Transverse colon (tissue), 4 donors: ENCODE data around the gene DNMBP. TPM values are rescaled to one million over a fixed set of nuclear protein-coding genes. Genes with fewer than 3 reads are reported as not detected.
"Not testable (repeated sequence)": the region's sequence is repeated elsewhere in the genome, so short reads cannot be mapped to it uniquely, and the experiment has no call there.

Experiments
- DNase-seq: peaks from one replicate; pipeline ENCODE4 v3.0.0-alpha.2; 2019
- H3K27ac ChIP-seq, 4 donors: fragments of 200-600 bp; sonication (generic); 2 replicates each; pipeline ENCODE4 v1.5.1; 2016 to 2018; ENCODE audit warnings: inconsistent platforms in 4 of 4
- H3K27me3 ChIP-seq: fragments of 200-600 bp; sonication (generic); 2 replicates; pipeline ENCODE4 v1.5.1; 2017; ENCODE audit warnings: inconsistent platforms
- H3K36me3 ChIP-seq, 4 donors: fragments of 200-600 bp; sonication (generic); 2 replicates each; pipeline ENCODE4 v1.5.1; 2017 to 2019; ENCODE audit warnings: inconsistent platforms in 4 of 4
- H3K4me1 ChIP-seq, 4 donors: fragments of 200-600 bp; sonication (generic); 2 replicates each; pipeline ENCODE4 v1.5.1; 2017 to 2020; ENCODE audit warnings: inconsistent platforms in 4 of 4
- H3K4me3 ChIP-seq, 4 donors: fragments of 200-600 bp; sonication (generic); 1 replicate in 1 of 4; 2 replicates in 3 of 4; pipeline versions ENCODE4 v1.5.1 to v1.6.1; 2017 to 2019; ENCODE audit warnings: inconsistent platforms in 4 of 4
- H3K9me3 ChIP-seq, 2 donors: fragments of 200-600 bp; sonication (generic); 2 replicates each; pipeline ENCODE4 v1.5.1; 2017 to 2019; ENCODE audit warnings: inconsistent platforms in 2 of 2
- CTCF ChIP-seq, 5 experiments: fragments of 200-600 bp in 3 of 5; fragments of 450-650 bp in 2 of 5; sonication (generic) in 3 of 5; IDR thresholded peaks; 1 replicate in 2 of 5; 2 replicates in 3 of 5; pipeline ENCODE4 v1.5.1; 2016 to 2017; ENCODE audit warnings: antibody characterized with exemption in 5 of 5, inconsistent platforms in 3 of 5, mild to moderate bottlenecking in 2 of 5, moderate library complexity in 1 of 5
- EP300 ChIP-seq: sonication (generic); formaldehyde crosslinking; IDR thresholded peaks from one replicate; pipeline ENCODE4 v1.6.1; 2017; ENCODE audit warnings: antibody characterized with exemption, low read depth
- POLR2A ChIP-seq: fragments of 450-650 bp; IDR thresholded peaks from one replicate; pipeline ENCODE4 v1.6.1; 2016; ENCODE audit warnings: antibody characterized with exemption, mild to moderate bottlenecking, moderate library complexity
- POLR2AphosphoS5 ChIP-seq, 3 donors: sonication (generic); formaldehyde crosslinking; IDR thresholded peaks; one replicate each; pipeline ENCODE4 v1.6.1; 2016; ENCODE audit warnings: antibody characterized with exemption in 3 of 3
- WGBS, 2 donors: methylation state at CpG; one replicate each; pipeline ENCODE4 v1.1.5; 2018; ENCODE audit warnings: low coverage in 1 of 2; 5-methylcytosine and 5-hydroxymethylcytosine counted together
- in situ Hi-C, 4 donors: fragments of 200-750 bp; cut with MboI; loops; one replicate each; pipeline versions ENCODE4 v1.15.0 to v1.15.1; 2017; ENCODE audit warnings: low sequenced_read_pairs in 3 of 4, low pct_ligation_motif_present in 1 of 4, low pct_unique_long_range_greater_than_20kb in 1 of 4
- intact Hi-C: fragments of 100-400 bp; cut with DNase I; formaldehyde crosslinking; loops from one replicate; pipeline ENCODE4 v1.15.1; 2023; ENCODE audit warnings: low total_unique reads
- total RNA-seq, 4 donors: library from RNA; depleted of rRNA; stranded (reverse); fragments of >200 nt; gene quantifications; one replicate each; pipeline ENCODE4 v1.1.0, GENCODE V29; 2016

Gene DNMBP
- total RNA-seq, 4 donors from 2014 or later, result 38.5 to 68.5 (median 48.0) TPM

DNA sequence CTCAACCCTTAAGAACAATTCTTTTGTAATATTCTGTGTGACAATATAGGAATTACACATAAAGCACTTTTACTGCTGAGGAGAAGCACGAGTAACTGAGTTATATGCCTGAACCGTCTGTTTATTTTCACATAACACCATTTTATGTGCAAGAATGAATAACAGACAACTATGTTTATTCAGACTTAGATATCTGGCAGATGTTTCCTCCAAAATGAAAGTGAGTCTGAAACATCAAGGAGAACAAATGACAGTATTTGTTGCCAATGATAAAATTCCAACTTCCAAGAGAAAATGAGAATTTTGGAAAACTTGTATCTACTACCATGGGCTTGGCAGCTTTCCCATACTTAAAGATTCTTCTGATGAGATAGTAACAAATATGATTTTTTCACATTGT, 51.4 kb downstream of the DNMBP start:
- 13 to 37% methylated on average over 2 of the region's 2 CpGs for WGBS, 2 donors
- H3K27ac ChIP-seq, result peak overlapping the region; percentile 15 to 56 (median 48)

DNA sequence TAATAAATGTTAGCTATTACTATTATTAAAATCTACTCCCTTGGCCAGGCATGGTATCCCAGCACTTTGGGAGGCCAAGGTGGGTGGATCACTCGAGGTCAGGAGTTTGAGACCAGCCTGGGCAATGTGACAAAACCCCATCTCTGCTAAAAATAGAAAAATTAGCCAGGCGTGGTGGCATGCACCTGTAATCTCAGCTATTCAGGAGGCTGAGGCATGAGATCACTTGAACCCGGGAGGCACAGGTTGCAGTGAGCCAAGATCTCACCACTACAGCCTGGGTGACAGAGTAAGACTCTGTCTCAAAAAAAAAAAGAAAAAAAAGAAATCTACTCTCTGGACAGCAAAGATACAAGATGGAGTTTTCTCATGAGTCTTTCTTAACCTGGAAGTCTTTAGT, 56.2 kb downstream of the DNMBP start:
- H3K36me3 ChIP-seq, result peaks cover 0 to 26% (median 4%) of the 10 kb centered on the region in 4 donors
- H3K4me3 ChIP-seq, H3K27ac ChIP-seq, intact Hi-C loops, H3K9me3 ChIP-seq, H3K27me3 ChIP-seq, in situ Hi-C loops, DNase-seq, H3K4me1 ChIP-seq: not testable (repeated sequence)
- whole genome bisulfite sequencing, 2 donors, result 80 to 83% methylated on average over 2 to 3 of the region's 3 CpGs

More for the DNA sequence above, 51.4 kb downstream of the DNMBP start:
- peaks cover 0 to 6% (median 3%) of the 10 kb centered on the region in 4 donors for H3K4me1 ChIP-seq
- no peaks in the 10 kb centered on the region for H3K27me3 ChIP-seq
- peak in 2 of 3 donors; percentile 12 to 16 for TF ChIP-seq POLR2AphosphoS5 (IDR thresholded peaks at IDR 0.05)
- no peak for TF ChIP-seq CTCF (IDR thresholded peaks at IDR 0.05)
- intact Hi-C loops, result no loop called here
- H3K36me3 ChIP-seq, result peaks cover 0 to 19% (median 4%) of the 10 kb centered on the region in 4 donors
- H3K9me3 ChIP-seq, result no peaks in the 10 kb centered on the region
- no peak overlapping the region for H3K4me3 ChIP-seq
- no peak for DNase-seq
- in situ Hi-C loops, result no loop called here

DNA sequence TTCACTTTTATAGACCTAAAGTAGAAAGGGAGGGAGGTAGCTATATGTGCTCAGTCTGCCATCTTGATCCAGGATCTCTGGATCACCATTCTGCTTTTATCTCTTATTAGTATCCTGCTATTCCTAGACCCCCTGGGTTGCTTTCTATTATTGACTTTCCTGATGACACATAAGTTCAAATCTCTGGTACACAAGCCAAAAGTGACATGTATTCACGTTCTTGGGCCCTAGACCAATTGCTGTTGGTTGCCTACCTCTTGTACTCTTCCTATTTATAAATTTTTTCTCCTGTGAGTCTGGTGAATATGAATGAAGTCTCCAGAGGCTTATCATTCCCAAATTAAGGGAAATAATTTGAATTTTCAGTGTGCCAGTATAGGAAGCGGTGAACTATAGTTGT, 56.9 kb downstream of the DNMBP start:
- 88 to 100% methylated on average over 2 of the region's 2 CpGs for WGBS, 2 donors
- no peak overlapping the region for H3K27ac ChIP-seq
- H3K36me3 ChIP-seq, result peaks cover 0 to 26% (median 4%) of the 10 kb centered on the region in 4 donors
- peaks cover 0 to 2% (median under 1%) of the 10 kb centered on the region in 4 donors for H3K4me1 ChIP-seq
- no peak for TF ChIP-seq POLR2A
- no peak for TF ChIP-seq CTCF (IDR thresholded peaks at IDR 0.05)
- TF ChIP-seq POLR2AphosphoS5 (IDR thresholded peaks at IDR 0.05), result no peak
- no peak for TF ChIP-seq EP300
- DNase-seq, result no peak
- in situ Hi-C loops, result no loop called here
- no peaks in the 10 kb centered on the region for H3K9me3 ChIP-seq
- no peak overlapping the region for H3K4me3 ChIP-seq
- intact Hi-C loops, result no loop called here
- H3K27me3 ChIP-seq, result no peaks in the 10 kb centered on the region

DNA sequence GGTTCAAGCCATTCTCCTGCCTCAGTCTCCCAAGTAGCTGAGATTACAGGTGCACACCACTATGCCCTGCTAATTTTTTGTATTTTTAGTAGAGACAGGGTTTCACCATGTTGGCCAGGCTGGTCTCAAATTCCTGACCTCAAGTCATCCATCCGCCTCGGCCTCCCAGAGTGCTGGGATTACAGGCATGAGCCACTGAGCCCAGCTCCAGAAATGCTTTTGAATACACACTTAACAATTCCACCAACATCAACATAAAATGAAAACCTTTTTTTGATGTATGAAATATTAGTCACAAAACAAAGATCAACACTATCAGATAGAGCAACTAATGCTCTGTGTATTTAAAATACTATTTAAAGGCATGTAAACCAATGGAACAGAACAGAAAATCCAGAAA, 63.7 kb downstream of the DNMBP start:
- H3K4me3 ChIP-seq, H3K36me3 ChIP-seq, intact Hi-C loops, in situ Hi-C loops, H3K27me3 ChIP-seq, DNase-seq, H3K9me3 ChIP-seq, H3K27ac ChIP-seq: not testable (repeated sequence)
- H3K4me1 ChIP-seq, result peaks cover 4 to 11% (median 7%) of the 10 kb centered on the region in 4 donors
- 75 to 81% methylated on average over 2 of the region's 2 CpGs for WGBS, 2 donors

DNA sequence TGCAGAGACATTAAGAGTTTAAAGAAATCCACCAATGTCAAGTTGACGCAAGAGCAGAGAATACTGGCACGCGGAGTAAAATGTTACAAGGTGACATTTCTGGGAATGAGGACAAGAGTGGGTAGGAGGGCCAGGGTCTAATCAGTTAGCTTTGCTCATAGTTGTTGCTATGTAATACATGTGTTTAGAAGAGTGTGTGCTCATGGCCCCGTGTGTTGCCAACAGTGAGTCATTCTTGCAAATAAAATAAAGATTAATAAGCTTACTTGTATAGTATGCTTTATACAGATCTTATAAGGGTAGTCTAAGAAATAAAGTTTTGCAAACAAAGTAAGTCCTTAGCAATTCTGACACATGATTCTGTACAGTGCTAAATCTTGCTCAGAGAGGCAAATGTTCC, 64.5 kb downstream of the DNMBP start:
- no peaks in the 10 kb centered on the region for H3K36me3 ChIP-seq
- H3K4me1 ChIP-seq, result peaks cover 4 to 11% (median 7%) of the 10 kb centered on the region in 4 donors
- no peaks in the 10 kb centered on the region for H3K27me3 ChIP-seq
- H3K9me3 ChIP-seq, result no peaks in the 10 kb centered on the region
- H3K4me3 ChIP-seq, result no peak overlapping the region
- no peak for DNase-seq
- intact Hi-C loops, result no loop called here
- peak in 1 of 3 donors; percentile 11 for TF ChIP-seq POLR2AphosphoS5 (IDR thresholded peaks at IDR 0.05)
- TF ChIP-seq EP300, result no peak
- WGBS, 2 donors, result 66 to 77% methylated on average over 4 of the region's 4 CpGs
- H3K27ac ChIP-seq, result peak overlapping the region in 3 of 4 donors; percentile 13 to 38 (median 34)
- in situ Hi-C loops, result no loop called here

DNA sequence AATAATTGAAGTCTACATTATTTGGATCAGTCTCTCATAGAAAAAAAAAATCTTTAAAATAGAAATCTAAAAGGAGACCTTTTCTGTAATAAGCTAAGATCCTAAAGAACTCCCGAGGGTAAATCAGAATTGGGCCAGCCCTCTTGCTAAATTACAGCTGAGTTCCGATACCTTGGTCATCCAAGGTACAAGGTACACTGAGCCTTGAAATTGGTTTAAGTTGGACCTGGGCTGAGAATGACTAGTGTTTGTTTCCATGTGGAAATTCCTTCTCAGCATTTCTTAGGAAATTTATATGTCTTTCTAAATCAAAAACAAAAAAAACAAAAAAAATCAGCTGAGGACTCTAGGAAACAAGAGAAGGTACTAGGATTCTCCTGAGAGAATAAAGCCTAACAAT, 64.9 kb downstream of the DNMBP start:
- intact Hi-C loops, result no loop called here
- 65 to 70% methylated on average over 2 of the region's 2 CpGs for WGBS, 2 donors
- Histone ChIP-seq H3K4me3 (no peak overlapping the region), H3K27ac (peak overlapping the region in 3 of 4 donors; percentile 13 to 38 (median 34)), H3K27me3 (no peaks in the 10 kb centered on the region), H3K9me3 (no peaks in the 10 kb centered on the region), H3K4me1 (peaks cover 4 to 11% (median 7%) of the 10 kb centered on the region in 4 donors), H3K36me3 (no peaks in the 10 kb centered on the region)
- no peak for TF ChIP-seq POLR2A
- TF ChIP-seq CTCF (IDR thresholded peaks at IDR 0.05), result no peak
- TF ChIP-seq EP300, result no peak
- DNase-seq, result no peak
- in situ Hi-C loops, result no loop called here
